ENCODE measurements around the gene PHF13. TPM values are rescaled to one million over a fixed set of nuclear protein-coding genes. Genes with fewer than 3 reads are reported as not detected.
"Not testable (repeated sequence)": the region's sequence is repeated elsewhere in the genome, so short reads cannot be mapped to it uniquely, and the experiment has no call there.

The PHF13 gene
- total RNA-seq, 1 donor from 2014 or later: 18.8 TPM

DNA sequence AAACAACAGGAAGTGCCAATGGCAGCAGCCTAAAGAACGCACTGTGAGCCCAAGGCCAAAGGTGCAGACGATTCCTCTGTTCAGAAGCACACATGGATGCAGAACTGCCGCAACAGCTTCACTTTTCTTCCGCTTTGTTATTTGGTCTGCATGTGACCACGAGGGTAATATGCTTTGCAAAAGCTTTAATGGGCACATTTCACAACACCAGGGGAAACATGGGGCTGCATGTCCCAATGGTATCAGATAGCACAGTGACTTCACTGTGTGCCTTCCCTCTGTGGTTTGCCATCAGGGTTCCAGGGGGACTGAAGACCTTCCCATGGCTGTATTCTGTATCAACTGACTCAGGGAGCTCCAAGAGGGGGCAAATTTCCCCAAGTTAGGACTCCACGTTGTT, 39.5 kb downstream of the PHF13 start:
- no peak for DNase-seq (ENCODE audit: low spot score)
- intact Hi-C loops (cut with micrococcal nuclease): no loop called here
- Mint-ChIP-seq H3K27ac (no peak overlapping the region), H3K27me3 (ENCODE audit: insufficient read depth) (no peaks in the 10 kb centered on the region), H3K9me3 (no peaks in the 10 kb centered on the region), H3K4me3 (no peak overlapping the region), H3K36me3 (ENCODE audit: low read depth) (peaks cover 10% of the 10 kb centered on the region), H3K4me1 (ENCODE audit: low read depth) (no peaks in the 10 kb centered on the region)

DNA sequence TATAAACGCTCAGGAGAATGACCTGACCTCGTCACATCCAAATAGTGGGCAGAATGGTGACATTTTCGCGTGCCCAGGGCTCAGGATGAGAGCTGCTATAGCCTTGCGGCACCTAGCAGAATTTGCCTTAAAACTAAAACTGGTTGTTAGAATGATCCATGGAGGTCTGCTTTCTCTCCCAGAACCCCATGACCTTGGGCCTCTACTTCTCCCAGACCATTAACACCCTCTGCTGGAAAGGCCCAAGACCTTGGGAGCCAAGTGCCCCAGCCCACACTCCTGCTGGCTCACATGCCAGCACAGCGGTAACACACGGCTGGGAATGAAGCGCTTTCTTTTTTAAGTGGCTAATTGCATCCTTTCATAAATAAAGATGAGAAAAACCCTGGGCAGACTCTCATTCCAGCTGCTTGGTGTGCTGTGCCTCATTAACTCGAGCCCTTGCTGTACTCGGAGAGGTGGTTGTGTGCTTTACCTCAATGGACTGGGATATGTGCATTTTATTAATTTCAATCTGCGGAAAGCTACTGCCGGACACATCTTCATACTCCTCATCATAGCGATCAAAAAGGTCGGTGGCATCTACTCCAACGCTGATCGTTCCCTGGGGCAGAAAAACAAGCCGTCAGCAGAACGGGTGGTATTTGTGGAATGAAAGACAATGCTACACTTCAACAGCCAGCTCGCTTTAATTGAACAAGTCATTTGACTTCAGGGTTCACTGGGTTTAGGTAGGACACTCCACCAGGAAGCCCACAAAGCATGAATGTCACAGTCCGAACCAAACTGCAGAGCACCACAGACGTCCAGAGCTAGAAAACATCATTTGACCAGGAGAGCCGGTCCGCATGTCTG, 40.1 kb downstream of the PHF13 start:
- intact Hi-C loops (cut with micrococcal nuclease): no loop called here
- Mint-ChIP-seq H3K4me3 (no peak overlapping the region), H3K9me3 (no peaks in the 10 kb centered on the region), H3K4me1 (ENCODE audit: low read depth) (no peaks in the 10 kb centered on the region), H3K27me3 (ENCODE audit: insufficient read depth) (no peaks in the 10 kb centered on the region), H3K36me3 (ENCODE audit: low read depth) (peaks cover 13% of the 10 kb centered on the region), H3K27ac (no peak overlapping the region)
- no peak for DNase-seq (ENCODE audit: low spot score)

DNA sequence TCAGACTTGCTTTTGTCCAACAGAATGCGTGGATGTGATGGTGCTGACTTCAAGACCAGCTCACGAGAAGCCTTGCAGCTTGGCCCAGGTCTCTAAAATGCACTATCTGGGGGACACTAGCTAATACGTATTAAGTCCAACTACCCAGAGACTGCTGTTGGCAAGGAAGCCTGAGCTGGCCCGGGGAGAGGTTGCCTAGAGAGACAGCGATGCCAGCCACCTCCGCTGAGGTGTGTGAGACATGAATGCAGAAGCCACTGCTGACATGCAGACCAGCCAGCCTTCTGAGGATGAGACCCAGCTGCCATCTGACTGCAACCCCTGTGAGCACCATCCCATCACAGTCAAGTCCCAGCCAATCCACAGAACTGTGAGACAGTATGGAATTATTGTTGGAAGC, 43.6 kb downstream of the PHF13 start:
- Mint-ChIP-seq H3K4me3 (no peak overlapping the region), H3K36me3 (ENCODE audit: low read depth) (peaks cover 13% of the 10 kb centered on the region), H3K9me3 (no peaks in the 10 kb centered on the region), H3K27ac (no peak overlapping the region), H3K27me3 (ENCODE audit: insufficient read depth) (no peaks in the 10 kb centered on the region), H3K4me1 (ENCODE audit: low read depth) (no peaks in the 10 kb centered on the region)
- intact Hi-C loops (cut with micrococcal nuclease): no loop called here
- no peak for DNase-seq (ENCODE audit: low spot score)

DNA sequence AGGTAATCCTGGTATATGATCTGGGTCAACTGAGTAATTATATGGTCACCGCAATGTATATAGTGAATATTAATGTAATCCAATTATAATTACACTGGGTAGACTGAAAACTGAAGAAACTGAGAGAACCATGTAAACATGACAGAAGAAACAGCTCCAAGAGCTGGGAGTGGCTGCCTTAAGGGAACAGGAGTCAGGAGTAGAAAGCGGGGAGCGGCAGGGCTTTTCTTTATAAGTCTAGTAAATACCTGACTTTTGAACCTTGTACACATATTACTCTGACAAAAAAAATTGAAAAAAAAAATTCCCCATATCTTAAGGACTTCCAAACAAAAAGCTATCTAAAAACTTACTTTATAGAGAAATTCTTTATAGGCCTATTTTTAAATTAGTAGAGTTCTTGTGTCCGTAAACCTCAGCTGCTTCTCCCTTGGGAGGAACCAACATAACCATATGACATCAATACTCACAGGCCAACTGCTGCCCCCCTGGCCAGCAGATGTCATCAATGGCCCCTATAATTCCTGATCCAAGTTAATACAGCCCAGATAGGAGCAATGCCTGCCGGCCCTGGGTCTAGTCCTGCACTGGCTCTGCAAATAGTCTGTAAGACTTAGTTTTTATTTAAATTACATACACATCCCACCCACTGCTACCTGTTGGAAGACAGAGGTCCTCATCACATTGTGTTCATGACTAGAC, 45.0 kb downstream of the PHF13 start:
- Mint-ChIP-seq H3K9me3 (no peaks in the 10 kb centered on the region), H3K27ac (no peak overlapping the region), H3K27me3 (ENCODE audit: insufficient read depth) (no peaks in the 10 kb centered on the region), H3K4me3 (no peak overlapping the region), H3K36me3 (ENCODE audit: low read depth) (peaks cover 9% of the 10 kb centered on the region), H3K4me1 (ENCODE audit: low read depth) (no peaks in the 10 kb centered on the region)
- no peak for DNase-seq (ENCODE audit: low spot score)
- intact Hi-C loops (cut with micrococcal nuclease): no loop called here

DNA sequence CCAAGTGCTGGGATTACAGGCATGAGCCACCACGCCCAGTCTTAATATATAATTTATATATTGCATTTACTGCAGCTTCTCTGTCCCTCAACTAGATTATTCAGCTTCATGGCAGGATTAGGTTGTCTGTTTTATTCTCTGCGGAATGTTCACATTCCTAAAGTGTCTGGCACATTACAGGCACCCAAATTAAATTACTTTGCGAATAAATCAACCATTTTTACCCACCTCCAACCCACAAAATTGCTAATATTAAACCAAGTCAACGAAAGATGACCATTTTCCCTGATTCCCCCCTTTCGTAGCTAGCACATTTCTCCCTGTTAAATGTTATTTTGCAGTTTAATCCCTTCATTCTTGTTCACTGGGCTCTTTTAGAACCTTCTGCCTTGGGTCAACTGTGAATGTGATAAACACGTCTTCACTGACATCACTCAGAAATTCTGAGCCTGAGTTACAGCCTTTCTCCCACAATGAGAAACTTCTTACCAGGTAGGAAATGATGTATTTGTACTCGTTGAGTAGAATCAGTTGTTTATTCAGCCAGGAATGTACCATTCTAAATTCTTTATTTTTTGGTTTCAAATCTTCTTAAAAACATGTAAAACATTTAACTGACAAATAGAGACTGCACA, 47.0 kb downstream of the PHF13 start:
- intact Hi-C loops (cut with micrococcal nuclease): no loop called here
- Mint-ChIP-seq H3K36me3 (ENCODE audit: low read depth) (peaks cover 10% of the 10 kb centered on the region), H3K4me3 (no peak overlapping the region), H3K27me3 (ENCODE audit: insufficient read depth) (no peaks in the 10 kb centered on the region), H3K9me3 (no peaks in the 10 kb centered on the region), H3K27ac (no peak overlapping the region), H3K4me1 (ENCODE audit: low read depth) (no peaks in the 10 kb centered on the region)
- DNase-seq (ENCODE audit: low spot score): no peak

DNA sequence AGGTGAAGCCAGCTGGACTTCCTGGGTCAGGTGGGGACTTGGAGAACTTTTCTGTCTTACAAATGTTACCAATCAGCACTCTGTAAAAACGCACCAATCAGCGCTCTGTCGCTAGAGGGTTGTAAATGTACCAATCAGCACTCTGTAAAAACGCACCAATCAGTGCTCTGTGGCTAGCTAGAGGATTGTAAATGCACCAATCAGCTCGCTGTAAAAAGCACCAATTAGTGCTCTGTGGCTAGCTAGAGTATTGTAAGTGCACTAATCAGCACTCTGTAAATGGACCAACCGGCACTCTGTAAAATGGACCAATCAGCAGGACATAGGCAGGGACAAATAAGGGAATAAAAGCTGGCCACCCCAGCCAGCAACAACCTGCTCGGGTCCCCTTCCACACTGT, 48.9 kb downstream of the PHF13 start:
- H3K27me3 Mint-ChIP-seq (ENCODE audit: insufficient read depth); H3K9me3 Mint-ChIP-seq; intact Hi-C loops (cut with micrococcal nuclease); H3K4me3 Mint-ChIP-seq; H3K4me1 Mint-ChIP-seq (ENCODE audit: low read depth); DNase-seq (ENCODE audit: low spot score); H3K27ac Mint-ChIP-seq: not testable (repeated sequence)
- H3K36me3 Mint-ChIP-seq (ENCODE audit: low read depth): peaks cover 12% of the 10 kb centered on the region

DNA sequence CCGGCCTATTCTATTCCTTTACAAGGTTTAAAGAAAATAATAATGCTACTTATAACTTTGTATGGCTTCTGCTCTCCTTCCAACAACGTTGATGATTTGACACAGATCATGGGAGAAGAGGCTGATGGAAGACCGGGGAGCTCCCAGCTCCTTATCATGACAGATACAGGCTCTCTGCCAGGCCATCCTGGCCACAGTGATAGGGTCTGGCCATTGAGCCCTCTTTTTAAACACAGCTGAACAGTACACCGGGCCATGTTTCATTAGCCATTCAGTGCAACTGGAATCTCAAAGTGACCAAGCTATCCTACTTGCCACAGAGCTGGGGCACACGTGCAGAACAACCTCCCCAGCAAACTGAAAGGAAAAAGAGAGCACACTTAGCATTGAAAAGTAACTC, 53.2 kb downstream of the PHF13 start:
- intact Hi-C loops (cut with micrococcal nuclease): no loop called here
- no peaks in the 10 kb centered on the region for H3K4me1 Mint-ChIP-seq (ENCODE audit: low read depth)
- no peak for DNase-seq (ENCODE audit: low spot score)
- no peaks in the 10 kb centered on the region for H3K9me3 Mint-ChIP-seq
- H3K36me3 Mint-ChIP-seq (ENCODE audit: low read depth): peaks cover 5% of the 10 kb centered on the region
- no peak overlapping the region for H3K4me3 Mint-ChIP-seq
- H3K27me3 Mint-ChIP-seq (ENCODE audit: insufficient read depth): no peaks in the 10 kb centered on the region
- H3K27ac Mint-ChIP-seq: no peak overlapping the region

DNA sequence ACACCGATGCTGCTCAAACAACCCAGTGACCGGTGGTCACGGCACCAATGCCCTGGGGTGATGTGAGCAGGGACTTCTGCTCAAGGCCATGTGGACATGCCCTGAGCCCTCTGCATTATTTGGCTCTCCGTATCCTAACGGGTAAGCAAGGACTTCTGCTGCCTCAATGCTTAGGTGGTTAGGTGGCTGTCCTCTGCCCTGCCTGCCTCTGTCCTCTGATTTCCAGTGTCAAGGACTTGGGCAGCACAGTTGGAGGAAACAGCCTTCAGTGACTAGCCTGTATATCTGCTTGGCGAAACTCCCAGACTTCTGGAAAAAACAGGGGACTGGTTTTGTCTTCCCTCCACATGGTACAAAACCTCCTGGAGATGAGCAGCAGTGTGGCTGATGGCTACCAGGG, 53.6 kb downstream of the PHF13 start:
- Mint-ChIP-seq H3K4me3 (no peak overlapping the region), H3K36me3 (ENCODE audit: low read depth) (peaks cover 5% of the 10 kb centered on the region), H3K9me3 (no peaks in the 10 kb centered on the region), H3K27me3 (ENCODE audit: insufficient read depth) (no peaks in the 10 kb centered on the region), H3K4me1 (ENCODE audit: low read depth) (no peaks in the 10 kb centered on the region), H3K27ac (no peak overlapping the region)
- no peak for DNase-seq (ENCODE audit: low spot score)
- intact Hi-C loops (cut with micrococcal nuclease): no loop called here

DNA sequence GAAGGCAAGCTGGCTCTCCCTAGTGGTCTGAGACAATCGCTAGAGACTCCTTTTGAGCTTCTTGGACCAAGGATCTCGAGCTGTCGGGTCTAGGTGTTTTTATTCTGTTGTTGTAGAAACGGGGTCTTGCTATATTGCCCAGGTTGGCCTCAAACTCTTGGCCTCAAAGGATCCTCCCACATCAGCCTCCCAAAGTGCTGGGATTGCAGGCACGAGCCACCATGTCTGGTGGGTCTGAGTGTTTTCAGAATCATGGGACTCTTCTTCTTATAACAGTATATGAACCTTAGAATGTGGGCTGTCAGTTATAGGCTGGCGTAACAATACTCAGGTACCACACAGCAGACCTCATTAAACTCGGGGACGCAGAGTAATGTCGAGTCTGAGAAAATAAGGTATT, 55.0 kb downstream of the PHF13 start:
- H3K4me1 Mint-ChIP-seq (ENCODE audit: low read depth): no peaks in the 10 kb centered on the region
- H3K27me3 Mint-ChIP-seq (ENCODE audit: insufficient read depth): no peaks in the 10 kb centered on the region
- intact Hi-C loops (cut with micrococcal nuclease): no loop called here
- no peak for DNase-seq (ENCODE audit: low spot score)
- no peak overlapping the region for H3K27ac Mint-ChIP-seq
- no peaks in the 10 kb centered on the region for H3K9me3 Mint-ChIP-seq
- peaks cover 5% of the 10 kb centered on the region for H3K36me3 Mint-ChIP-seq (ENCODE audit: low read depth)
- no peak overlapping the region for H3K4me3 Mint-ChIP-seq

DNA sequence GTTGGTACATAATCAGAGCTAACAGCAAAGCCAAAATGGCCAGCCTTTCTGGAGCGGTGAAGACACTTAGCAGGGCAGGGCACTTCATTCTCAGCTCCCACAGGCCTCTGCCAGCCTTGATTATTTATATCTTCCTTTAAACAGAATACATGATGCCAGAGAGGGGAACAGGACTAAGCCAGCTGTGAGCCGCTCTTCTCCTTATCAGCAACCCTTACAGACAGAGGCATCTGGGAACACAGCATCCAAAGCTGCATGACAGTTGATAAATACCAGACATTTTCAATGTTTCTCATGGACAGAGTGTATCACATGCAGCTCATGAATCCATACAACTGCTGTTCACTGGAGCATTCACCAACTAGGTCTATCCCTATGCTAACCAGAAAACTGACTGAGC, 59.0 kb downstream of the PHF13 start:
- Mint-ChIP-seq H3K27ac (no peak overlapping the region), H3K27me3 (ENCODE audit: insufficient read depth) (peaks cover 3% of the 10 kb centered on the region), H3K9me3 (no peaks in the 10 kb centered on the region), H3K4me3 (no peak overlapping the region), H3K4me1 (ENCODE audit: low read depth) (no peaks in the 10 kb centered on the region), H3K36me3 (ENCODE audit: low read depth) (peaks cover 17% of the 10 kb centered on the region)
- no peak for DNase-seq (ENCODE audit: low spot score)
- intact Hi-C loops (cut with micrococcal nuclease): no loop called here

Other genes starting within 250 kb of the PHF13 start
- 124 and 126 TPM in 2 replicates for gene ACOT7, start 220.0 kb upstream of the PHF13 start, total RNA-seq
- 0.27 and 0.29 TPM in 2 replicates for gene HES2, start 193.8 kb upstream of the PHF13 start, total RNA-seq
- gene ESPN, start 189.0 kb upstream of the PHF13 start, total RNA-seq: 1.2 and 1.8 TPM in 2 replicates
- 151 and 158 TPM in 2 replicates for gene TNFRSF25, start 147.6 kb upstream of the PHF13 start, total RNA-seq
- 1.8 and 2.2 TPM in 2 replicates for gene PLEKHG5, start 122.1 kb upstream of the PHF13 start, total RNA-seq
- 50.4 and 58.9 TPM in 2 replicates for gene NOL9, start 59.2 kb upstream of the PHF13 start, total RNA-seq
- gene TAS1R1, start 58.4 kb upstream of the PHF13 start, total RNA-seq: not detected in 2 replicates
- 34.5 and 35.7 TPM in 2 replicates for gene ZBTB48, start 33.7 kb upstream of the PHF13 start, total RNA-seq
- gene KLHL21, start 10.9 kb upstream of the PHF13 start, total RNA-seq: 27.8 and 28.1 TPM in 2 replicates
- gene THAP3, start 11.1 kb downstream of the PHF13 start, total RNA-seq: 22.2 and 23.5 TPM in 2 replicates
- 81.4 and 84.4 TPM in 2 replicates for gene DNAJC11, start 88.1 kb downstream of the PHF13 start, total RNA-seq
- gene CAMTA1, start 171.7 kb downstream of the PHF13 start, total RNA-seq: 57.2 and 63.7 TPM in 2 replicates

Data from activated T-helper 1 cell treated with anti-CD3 and anti-CD28 coated beads, Interleukin-12 subunit alpha, Interleukin-12 subunit beta, Interleukin-2, Interleukin-4 antibody, amounts not matched to agents 30 ng/mL and 10 ng/mL and 1 ng/mL, durations not matched to agents 14 hours and 24 hours and 36 hours (primary cell).